Fibroblast of mammary gland (primary cell): ENCODE data around the gene DKC1.
"Not testable (repeated sequence)": the region's sequence is repeated elsewhere in the genome, so short reads cannot be mapped to it uniquely, and the experiment has no call there.

Source experiments
- DNase-seq: peaks from one replicate; pipeline ENCODE4 v3.0.0-alpha.2; 2010; ENCODE audit warnings: low read depth
- H3K4me3 ChIP-seq: 2 replicates; pipeline ENCODE4 v1.5.1; 2011; ENCODE audit warnings: low read depth, mild to moderate bottlenecking, low read length, moderate library complexity; ENCODE audit not compliant: control insufficient read depth
- TF ChIP-seq, protein P1 (sequence below): conservative IDR thresholded peaks from 2 replicates; pipeline ENCODE4 v1.5.1; 2011; ENCODE audit warnings: low read depth, low read length, inconsistent platforms; ENCODE audit not compliant: control insufficient read depth, insufficient read depth

DKC1 gene

DNA sequence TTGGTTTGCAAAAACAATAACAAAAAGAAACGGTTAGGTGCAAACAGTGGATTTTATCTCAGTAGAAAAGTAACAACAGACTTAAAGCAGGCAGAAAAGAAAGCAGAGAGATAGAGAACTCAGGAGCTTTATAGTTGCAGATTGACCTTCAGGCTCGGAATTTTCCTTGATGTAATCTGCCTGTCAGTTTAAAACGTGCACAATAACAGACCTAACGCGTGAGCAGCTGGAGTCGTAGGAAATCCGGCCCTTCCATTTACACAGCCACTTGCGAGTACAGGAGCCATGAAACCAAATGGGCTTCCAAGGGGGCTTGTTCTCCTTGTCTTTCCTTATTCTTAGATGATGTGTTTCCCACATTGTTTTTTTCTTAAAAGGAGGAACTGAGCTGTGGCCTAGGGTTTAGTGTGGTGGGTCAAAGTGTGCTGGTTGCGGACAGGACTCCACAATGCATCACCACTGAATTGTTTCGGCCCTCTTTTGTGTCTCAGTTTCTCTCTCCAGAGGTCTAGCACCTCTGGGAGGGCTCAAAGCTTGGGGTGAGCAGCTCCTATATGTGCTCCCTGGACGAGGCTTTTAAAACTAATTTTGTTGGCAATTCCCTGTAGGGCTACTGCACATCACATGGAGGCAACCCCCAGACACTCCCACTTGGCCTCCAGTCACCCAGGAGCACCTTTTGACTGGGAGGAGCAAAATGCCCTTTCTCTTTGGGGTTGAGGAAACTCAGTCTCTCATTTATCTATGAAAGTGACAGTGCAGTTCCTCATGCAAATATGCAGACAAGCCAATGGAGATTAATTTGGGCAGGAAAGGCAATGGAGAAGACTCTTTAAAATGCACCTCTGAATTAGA is 56.5 kb downstream of the DKC1 start:
- TF ChIP-seq, protein P1, sequence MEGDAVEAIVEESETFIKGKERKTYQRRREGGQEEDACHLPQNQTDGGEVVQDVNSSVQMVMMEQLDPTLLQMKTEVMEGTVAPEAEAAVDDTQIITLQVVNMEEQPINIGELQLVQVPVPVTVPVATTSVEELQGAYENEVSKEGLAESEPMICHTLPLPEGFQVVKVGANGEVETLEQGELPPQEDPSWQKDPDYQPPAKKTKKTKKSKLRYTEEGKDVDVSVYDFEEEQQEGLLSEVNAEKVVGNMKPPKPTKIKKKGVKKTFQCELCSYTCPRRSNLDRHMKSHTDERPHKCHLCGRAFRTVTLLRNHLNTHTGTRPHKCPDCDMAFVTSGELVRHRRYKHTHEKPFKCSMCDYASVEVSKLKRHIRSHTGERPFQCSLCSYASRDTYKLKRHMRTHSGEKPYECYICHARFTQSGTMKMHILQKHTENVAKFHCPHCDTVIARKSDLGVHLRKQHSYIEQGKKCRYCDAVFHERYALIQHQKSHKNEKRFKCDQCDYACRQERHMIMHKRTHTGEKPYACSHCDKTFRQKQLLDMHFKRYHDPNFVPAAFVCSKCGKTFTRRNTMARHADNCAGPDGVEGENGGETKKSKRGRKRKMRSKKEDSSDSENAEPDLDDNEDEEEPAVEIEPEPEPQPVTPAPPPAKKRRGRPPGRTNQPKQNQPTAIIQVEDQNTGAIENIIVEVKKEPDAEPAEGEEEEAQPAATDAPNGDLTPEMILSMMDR = no peak
- no peak overlapping the region for H3K4me3 ChIP-seq
- no peak for DNase-seq

- DNase-seq = no peak
- no peak overlapping the region for H3K4me3 ChIP-seq
- TF ChIP-seq, protein P1 = no peak
These were observed 57.2 kb downstream of the DKC1 start for GRCh38 chrX:154819771-154820341.

DNA sequence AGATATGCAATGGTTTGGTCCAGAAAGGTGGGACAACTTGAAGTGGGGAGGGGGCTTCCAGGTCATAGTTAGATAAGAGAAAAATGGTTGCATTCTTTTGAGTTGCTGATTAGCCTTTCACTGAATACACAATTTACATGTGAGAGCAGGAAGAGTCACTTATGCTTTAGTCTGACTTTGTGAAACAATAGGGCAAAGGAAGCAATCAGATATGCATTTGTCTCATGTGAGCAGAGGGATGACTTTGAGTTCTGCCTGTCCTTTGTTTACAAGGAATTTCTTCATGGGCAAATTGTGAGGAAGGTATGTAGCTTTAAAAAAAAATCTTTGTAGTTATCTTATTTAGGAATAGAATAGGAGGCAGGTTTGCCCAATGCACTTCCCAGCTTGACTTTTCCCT is 58.9 kb downstream of the DKC1 start:
- TF ChIP-seq, protein P1 = no peak
- H3K4me3 ChIP-seq = no peak overlapping the region
- DNase-seq = no peak

DNA sequence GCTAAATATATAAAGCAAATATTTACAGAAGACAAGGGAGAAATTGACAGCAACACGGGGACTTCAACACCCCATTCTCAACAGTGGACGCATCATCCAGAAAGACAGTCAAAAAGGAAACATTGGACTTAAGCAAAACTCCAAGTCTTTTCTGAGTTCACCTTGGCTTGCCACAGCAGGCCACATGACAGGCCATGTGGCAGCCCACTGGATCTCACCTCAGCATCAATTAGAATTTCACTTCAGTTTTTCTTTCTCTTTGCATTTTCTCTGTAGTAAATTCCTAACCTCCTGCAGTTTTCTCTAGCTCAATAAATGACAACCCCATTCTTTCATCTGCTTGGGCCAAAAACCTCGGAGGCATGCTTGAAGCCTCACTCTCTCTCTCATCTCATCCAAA is 59.4 kb downstream of the DKC1 start:
- DNase-seq = no peak
- H3K4me3 ChIP-seq = no peak overlapping the region
- TF ChIP-seq, protein P1 = no peak

DNA sequence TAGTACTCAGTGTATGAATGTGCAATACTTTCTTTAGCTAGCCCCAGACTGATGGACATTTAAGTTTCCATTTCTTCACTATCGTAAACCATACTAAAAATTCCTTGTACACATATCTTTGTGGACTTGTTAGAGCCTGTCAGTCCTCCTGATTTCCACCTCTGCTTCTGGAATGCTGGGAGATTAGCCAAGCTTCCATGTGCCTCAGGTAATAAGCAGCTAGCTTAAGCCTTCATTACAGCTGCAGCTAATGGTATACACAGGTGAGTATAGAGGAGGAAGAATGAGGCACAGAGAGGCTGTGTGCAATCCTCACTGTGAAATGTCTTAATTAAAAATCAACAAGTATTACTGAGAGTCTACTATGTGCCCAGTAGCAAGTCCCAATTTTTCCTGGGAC is 62.0 kb downstream of the DKC1 start:
- no peak for DNase-seq
- H3K4me3 ChIP-seq = no peak overlapping the region
- TF ChIP-seq, protein P1 = no peak

DNA sequence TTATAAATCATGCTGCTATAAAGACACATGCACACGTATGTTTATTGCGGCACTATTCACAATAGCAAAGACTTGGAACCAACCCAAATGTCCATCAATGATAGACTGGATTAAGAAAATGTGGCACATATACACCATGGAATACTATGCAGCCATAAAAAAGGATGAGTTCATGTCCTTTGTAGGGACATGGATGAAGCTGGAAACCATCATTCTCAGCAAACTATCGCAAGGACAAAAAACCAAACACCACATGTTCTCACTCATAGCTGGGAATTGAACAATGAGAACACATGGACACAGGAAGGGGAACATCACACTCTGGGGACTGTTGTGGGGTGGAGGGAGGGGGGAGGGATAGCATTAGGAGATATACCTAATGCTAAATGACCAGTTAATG is 62.9 kb downstream of the DKC1 start:
- not testable (repeated sequence) for H3K4me3 ChIP-seq, DNase-seq
